C1 segment of cervical spinal cord (tissue), 14 donors: ENCODE data around the gene SEPTIN5.

ENCODE experiments used
- DNase-seq, 14 donors: peaks; one replicate each; lab custom pipeline; 2025; lab: John Stamatoyannopoulos, UW

Gene SEPTIN5

DNA sequence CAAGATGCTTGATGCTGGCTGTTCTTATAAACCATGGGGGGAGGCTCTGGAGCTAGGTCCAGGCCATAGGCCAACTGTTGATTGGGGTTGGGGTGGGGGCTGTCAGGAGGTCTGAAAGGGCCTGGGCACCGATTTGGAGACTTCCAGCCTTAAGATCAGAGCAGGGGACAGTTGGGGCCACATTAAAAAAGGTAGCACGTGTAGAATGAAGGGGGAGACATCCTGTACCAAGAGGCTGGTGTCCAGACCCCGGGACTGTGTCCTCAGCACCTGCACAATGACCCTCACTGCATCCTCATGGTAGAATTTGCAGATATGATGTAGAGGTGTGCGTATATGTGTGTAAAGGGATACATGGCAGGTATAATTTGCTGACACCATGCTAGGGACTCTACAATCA lies 33.8 kb downstream of the SEPTIN5 start:
- no peak for DNase-seq

DNA sequence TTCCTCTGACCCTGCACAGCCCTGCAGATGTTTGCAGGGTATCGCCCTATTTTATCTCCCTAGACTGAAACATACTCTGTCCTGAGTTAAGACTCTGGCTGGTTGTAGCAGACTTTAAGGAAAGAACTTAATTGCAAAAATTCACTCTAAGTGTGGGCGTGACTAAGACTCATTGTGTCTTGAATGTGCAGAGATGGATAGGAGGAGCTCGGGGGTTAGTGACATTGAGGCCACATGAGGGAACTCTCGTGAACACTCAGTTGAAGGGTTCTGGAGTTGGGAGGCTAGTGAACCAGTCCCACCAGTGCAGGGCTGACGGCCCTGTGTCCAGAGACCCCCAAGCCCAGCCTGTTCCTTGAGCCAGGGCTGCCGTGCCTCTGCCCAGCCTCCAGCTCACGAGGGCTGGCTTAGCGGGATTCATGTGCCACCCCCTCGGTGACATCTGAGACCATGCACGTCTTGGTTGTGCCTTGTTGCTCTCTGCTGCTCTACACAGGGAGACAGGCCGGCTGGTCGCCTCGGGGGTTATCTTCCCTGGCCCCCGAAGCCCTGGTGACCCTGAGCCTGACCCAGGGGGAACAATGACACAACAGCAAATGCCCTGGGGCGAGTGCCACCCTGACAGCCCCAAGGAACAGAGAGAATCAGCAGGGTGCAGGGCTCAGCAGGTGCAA lies 34.8 kb downstream of the SEPTIN5 start:
- no peak for DNase-seq

DNA sequence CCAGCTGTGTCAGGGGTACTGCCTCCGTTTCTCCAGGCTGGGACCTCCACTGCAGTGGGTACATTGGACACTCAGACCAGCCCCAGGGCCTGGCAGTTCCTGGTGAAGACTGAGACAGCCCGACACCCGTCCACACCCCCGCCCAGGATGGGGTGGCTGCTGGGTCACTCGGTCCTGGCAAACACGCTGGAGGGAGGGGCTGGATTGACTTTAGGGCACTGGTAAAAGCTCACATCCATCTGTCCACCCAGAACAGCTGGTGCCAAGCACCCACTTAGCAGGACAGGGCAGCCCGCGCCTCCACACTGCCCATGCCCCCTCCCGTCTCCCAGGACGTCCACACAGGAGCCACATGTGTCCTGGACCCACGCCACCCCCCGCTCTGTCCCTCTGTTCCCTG lies 35.6 kb downstream of the SEPTIN5 start:
- no peak for DNase-seq

DNA sequence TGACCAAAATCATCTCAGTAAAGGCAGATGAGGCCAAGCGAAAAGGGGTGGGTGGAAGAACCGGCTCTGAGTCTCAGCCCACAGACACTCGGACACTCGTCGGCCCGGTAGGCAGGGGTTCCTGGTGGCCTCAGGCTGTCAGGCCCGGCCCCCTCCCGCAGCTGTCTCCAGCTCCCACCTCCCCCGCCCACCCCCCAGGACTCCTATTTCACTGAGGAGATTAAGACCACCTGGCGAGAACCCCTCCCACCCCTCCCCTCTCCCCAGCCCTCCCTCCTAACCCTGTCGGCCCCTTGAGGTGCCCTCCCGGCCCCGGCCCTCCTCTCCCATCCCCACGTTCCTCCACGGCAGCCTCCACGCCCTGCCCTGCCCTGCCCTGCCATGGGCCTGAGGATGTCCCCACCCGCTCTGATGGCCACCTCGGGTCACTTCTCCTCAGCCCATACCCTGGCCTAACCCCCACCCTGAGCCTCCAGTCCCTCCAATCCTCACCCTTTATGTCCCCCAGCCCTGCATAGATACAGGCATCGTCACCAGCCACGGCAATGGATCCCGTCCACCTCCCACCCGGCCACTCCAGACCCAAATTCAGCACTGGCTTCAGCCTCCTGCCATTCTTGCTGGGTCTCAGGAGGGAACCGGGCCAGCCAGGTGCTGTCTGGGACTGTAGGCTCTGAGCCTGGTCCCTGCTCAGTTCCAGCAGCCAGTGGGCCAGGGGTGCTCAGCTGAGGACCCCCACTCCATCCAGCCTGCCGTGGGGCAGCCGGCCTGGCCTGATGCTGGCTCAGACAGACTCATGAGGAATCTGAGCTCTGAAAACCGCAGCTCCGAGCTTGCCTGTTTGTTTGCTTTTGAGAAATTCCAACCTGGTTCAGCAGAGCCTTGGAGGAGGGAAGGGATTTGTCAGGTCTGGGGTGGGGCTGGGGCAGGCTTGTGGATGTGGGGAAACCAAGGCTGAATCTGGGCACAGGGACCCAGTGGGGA lies 36.5 kb downstream of the SEPTIN5 start:
- no peak for DNase-seq

DNA sequence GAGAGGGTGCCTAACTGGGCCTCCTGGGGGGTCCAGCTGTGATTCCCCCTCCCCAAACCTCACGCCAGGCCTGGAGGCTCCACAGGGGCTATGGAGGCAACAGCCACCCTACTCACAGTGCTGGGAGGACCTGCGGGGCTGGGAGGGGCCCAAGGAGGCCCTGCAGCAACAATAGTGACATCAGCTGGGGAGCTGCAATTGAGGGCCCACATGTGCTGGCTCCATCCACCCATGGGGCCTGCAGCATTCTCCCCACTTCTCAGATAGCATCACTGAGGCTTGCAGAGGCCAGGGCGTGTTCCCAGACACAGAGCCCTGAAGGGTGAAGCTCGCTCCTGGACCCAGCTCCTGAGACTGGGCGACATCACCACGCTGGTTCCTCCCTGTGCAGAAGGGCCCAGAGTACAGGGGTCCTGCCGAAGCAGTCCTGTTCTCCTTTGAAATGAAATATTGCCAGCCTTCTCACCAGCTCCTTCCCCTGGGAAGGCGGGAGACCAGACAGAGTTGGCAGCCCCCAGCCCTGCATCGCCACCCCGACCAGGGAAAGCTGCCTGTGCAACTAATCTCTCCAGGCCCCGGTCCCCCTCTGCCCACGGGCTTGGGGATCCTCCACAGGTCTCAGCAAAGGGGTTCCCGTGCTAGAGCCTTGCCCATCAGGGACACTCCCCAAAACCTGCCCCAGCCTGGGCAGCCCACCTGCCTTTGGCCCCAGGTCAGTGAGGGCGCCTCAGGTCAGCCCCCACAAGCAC lies 37.4 kb downstream of the SEPTIN5 start:
- DNase-seq = no peak

DNA sequence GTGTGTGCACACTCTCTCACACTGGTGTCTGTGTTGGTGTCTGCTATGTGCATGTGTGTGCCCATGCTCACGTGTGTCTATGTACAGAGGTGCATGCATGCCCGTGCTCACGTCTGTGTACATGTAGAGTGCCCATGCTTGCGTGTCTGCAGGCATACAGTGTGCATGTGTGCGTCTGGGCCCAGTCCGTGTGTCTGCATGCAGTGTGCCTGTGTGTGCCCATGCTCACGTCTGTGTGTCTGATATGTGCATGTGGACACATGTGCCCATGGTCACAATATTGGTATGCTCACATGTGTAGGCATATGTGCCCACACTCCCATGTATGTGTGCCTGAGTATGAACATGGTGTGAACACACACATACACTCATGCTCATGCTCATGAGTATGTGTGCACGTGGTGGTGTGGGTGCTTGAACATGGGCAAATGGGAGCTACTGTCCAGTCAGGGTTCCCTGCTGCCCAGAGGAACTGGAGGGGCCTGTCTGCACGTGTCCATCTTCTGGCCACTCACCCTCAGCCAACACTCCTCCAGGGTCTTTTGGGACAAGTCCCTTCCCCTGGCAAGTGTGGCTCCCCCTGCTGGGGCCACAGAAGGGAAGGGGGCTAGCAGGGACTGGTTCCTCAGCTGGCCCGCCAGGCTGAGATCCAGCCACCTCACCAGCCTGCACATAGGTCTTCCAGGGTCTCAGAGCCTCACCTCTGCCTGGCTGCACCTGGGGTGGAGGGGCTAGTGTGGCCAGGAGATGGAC lies 39.0 kb downstream of the SEPTIN5 start:
- no peak for DNase-seq

DNA sequence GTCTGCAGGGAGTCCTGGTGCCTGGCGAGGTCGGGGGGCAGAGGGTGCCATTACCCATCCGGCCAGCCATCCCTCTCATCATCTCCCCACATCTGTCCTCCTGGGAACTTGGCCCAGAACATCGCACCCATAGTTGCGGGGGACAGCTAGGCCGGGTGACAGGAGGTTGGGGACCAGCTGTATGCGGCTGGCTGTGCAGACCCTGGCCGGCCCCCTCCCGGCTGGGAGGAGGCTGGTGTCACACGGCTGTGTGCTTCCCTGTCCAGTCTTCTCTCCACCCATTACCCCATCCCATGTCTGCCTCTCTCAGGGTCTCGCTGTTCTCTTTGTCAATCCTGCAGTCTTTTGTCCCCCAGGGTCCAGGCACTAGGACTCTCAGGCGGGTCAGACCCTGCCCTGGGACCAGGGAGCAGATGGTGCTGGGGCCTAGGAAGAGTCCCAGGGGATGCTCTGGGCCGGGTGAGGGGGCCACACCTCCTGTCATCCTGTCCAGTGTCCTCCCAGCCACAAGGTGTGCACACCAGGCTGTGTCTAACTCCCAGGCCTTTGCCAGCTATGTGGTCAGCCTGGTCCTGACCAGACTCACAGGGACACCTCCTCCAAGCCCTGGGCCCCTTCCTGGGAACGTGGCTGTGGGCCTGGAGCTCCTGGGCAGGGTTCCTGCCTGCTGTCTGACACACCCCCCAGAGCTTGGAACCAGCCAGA lies 39.8 kb downstream of the SEPTIN5 start:
- DNase-seq = no peak

DNA sequence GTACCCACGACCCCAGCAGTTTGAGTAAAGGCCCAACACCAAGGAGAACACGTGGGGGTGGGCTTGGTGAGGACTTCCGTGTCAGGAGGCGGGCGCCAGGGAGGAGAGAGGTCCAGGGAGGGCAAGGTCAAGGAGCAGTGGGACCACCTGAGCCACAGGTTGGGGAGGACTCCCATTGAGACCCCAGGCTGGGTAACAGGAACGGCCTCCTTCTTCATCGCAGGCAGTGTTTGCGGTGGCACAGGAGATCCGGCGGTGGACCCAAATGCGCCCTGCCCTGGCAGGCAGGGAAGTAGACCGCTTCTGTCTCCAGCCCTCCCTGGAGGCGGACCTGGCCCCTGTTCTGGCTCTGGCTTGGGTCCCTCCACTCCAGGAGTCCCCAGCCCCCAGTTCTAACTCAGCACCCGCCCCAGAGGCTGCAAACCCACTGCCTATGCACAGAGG lies 40.4 kb downstream of the SEPTIN5 start:
- no peak for DNase-seq

DNA sequence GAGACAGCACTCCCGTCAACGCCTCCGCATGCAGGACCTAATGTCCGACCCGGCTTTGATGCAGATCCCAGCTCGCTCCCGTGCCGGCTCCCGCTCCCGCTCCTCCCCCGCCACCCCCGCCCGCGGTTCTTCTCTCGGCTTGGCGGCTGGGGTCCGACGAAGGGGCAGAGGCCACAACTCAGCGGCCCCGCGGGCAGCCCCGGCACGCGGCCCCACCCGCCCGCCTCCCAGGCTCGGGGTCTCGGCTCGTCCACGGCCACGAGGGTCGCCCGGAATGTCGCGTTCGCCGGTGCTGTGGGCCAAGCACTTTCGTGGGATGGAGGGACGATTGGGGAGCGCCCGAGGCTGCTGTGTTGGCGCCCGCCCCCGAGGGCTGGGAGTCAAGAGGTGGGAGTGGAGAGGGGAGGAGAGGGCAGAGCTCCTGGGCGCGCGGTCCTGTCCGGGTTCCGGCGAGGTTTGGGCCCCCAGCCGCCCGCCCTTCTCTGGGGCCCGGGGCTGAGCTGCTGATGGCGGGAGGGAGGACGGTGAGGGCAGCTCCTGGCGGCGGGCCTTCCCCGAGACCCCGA lies 40.9 kb downstream of the SEPTIN5 start:
- no peak for DNase-seq

DNA sequence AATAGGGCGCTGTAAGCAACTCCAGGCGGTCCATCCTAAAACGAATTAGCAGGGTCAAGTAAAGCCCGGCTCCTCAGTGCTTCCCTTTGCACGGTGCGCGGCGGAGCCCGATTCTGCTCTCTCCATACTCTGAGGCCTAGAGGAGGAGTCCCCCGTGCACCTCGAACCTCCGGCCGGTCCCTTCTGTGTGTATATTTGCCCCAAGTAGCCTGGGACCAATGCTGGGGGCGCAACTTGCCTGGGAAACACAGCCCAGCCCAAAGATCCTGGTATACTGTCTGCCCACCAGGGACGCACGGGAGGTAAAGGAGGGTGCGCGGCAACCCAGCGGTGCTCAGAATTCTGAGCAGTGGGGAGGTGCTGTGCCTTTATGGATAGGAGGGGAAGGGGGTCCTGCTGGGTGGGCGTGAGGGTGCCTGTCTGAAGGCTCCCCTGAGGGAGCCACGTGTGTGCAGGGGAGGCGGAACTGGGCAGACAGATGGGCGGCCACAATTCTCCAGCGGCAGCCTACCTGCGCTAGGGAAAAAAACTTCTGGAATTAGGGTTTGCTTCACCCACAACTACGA lies 41.5 kb downstream of the SEPTIN5 start:
- DNase-seq = no peak

DNA sequence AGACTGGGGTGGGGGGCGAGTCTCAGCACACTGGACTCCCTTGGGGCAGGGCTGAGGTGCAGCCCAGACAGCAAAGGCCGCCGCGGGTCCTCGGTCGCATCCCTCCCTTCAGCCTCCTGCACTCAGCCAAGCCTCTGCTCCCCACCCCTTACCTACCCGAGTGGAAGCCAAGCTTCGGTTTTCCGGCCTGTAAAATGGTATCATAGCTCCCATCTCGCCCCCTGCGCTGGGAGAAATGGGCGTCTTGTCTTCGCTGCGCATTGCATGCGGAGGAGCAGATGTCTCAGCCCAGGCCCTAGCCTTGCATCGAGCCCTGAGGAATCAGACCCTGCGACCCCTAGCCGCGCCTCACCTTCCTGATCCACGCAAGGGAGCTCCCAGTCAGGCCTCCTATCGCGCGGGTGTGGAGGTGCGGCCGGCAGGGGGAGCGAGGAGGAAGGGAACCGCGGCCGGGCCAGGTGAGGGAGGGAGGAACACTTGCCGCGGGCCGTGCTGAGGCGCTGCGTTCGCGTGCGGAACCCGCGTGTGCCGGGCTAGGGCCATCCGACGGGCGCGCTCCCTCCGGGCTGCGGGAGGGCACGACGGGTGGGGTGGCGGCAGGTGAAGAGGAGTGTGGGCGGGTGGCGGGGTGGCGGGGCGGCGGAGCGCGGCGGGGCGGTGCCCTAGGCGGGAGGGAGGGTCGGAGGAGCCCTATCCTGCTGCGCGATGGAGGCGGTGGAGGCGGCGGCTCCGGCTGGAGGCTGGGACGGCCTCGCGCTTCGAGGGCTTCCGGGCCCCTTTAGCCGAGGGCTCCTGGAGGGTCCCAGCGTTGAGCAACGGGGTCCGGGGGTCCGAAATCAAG lies 42.2 kb downstream of the SEPTIN5 start:
- no peak for DNase-seq

DNA sequence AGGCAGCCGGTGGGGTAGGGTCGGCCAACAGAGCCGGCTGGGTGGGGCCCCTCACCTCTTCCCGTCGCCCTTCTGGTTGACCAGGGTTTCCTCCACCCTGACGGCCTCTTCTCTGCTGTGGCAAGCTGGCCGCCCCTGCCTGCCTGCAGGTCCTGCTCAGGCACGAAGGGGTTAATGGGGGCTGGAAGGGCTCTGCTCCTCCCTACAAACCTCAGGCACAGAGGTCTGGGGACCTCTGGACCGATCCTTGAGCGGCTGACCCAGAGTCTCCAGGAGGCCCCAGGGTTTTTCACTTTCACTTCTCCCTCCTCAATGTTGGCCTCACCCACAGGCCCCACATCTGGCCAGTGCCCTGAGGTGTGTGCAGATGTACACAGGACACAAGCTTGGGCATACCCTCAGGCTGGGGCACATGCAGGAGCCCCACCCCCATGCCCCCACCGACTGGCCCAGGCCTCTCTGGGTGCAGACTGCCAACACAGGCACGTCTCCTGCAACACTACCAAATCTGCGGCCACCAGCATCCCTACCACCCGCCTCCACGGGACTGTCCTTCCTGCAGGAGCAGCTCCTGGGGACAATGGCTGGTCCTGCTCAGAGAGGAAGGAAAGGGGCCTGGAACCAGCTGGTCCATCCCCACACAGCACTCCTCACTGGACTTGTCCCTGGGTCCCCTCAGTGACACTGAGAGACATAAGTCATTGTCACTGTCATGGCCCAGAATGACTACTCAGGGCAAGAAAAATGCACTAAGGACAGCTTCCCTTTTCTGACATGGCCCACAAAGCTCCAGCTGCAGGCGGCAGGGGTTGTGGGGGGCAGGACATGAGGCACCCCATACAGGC lies 43.1 kb downstream of the SEPTIN5 start:
- DNase-seq = no peak

DNA sequence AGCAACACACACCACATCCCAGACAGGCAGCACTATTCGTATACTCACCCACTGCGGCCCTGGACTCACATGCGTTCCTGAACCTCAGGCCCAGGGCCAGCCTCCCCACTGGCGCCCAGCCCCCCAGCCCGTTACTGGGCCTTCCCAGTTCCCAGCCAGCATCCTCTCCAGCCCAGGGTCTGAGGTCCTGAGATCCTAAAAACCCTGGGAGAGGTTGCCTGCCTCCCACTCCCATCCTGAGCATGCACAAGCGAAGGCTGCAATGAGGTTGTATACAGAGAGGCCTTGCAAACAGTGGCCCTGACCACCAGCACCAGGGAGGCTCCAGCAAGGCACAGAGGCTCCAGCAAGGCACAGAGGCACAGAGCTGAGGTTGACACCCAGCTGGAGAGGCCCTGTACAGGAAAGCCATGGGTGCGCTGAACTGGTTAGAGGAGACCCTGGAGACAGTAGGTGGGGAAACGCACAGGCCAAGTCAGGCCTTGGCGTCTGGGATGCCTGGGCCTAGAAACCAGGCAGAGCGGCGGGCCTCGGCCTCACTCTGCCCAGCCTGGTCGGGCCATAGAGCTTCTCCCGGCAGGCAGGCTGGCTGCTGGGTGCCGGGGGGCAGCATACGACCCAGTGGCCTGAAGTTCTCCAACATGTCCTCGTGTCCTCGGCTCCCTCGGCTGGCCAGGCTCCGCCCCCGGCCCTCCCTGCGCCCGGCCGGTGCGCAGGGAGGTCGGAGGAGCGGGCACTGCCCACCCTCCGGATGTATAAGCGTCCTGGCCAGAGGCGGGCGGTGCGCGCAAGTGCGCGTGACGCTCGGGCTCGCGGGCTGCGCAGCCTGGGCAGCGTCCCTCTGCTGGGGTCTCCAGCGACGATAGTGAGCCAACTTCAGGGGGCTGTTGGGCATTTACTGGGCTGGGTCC lies 43.9 kb downstream of the SEPTIN5 start:
- no peak for DNase-seq

DNA sequence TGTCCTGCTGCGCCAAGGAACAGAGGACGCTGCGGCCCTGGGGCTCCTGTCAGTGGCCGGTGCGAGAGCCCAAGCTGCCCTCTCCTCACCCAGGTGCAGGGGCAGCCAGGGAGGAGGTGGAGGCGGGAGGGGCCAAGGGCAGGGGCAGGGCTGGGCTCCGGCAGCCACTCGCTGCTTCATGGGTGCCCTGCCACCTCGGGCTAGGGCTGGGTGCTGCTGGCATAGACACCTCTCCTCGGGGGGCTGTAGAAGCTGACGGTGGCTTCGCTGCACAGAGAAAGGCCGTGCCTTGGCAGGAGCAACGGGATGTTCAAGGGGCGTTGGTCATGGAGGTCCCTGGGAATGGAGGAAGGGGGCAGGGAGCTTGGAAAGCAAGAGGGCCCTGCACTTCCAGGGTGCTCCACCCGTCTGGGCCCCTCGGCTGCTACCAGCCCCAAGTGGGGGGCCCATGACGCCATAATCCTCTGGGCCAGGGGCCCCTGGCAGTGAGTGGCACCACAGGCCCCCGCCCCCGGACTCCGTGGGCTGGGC lies 44.7 kb downstream of the SEPTIN5 start:
- no peak for DNase-seq

DNA sequence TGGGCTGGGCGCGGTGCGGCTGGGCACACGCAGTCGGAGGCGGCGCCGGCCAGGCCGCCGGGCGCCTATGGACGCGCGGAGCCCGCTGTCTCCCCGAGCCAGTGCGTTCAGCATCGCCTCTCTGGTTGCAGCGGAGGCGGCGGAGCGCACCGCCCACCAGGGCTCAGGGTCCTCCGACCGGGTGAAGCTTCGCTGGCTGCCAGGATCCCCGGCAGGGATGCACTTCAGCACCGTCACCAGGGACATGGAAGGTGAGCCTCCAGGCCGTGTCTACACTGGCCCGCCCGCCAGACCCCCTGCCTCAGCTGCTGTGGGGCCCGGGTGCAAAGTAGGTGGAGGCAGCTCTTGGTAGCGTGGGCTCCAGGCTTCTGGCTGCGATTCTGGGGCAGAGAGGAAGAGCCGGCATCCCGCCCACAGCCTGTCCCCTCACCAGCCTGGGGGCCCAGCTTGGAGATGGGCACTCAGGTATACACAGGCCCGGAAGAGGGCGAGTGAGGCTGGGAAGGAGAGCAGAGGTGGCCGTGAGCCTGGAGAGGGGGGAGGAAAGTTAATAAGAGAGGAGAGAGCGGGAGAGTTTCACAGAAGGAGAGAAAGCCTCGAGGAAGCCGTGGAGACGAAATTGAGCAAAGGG lies 45.2 kb downstream of the SEPTIN5 start:
- DNase-seq = no peak
